Measurements from ENCODE around the gene AATK.

Gene AATK

GRCh38 chr17:81165246-81166032 lies 582 bp downstream of the AATK start, which contains the start of gene PVALEF:
Gene PVALEF, plus strand, starts transcription at chr17:81165507. Its CDS starts 15,720 bp downstream, at chr17:81181227.
- H3K4me3 Mint-ChIP-seq = peak within 1 kb of the TSS; percentile 37
- H3K9me3 Mint-ChIP-seq = no peaks in the 10 kb centered on the region
- H3K27me3 Mint-ChIP-seq = peaks cover 11% of the 10 kb centered on the region
- H3K27ac Mint-ChIP-seq = no peak within 1 kb of the TSS
- no peaks in the 10 kb centered on the region for H3K4me1 Mint-ChIP-seq
- DNase-seq (ENCODE audit: low spot score in 2 of 2) = no peak
- H3K36me3 Mint-ChIP-seq = no peaks in the 10 kb centered on the region
- ATAC-seq (ENCODE audit: low read depth) = peak; percentile 14

DNA sequence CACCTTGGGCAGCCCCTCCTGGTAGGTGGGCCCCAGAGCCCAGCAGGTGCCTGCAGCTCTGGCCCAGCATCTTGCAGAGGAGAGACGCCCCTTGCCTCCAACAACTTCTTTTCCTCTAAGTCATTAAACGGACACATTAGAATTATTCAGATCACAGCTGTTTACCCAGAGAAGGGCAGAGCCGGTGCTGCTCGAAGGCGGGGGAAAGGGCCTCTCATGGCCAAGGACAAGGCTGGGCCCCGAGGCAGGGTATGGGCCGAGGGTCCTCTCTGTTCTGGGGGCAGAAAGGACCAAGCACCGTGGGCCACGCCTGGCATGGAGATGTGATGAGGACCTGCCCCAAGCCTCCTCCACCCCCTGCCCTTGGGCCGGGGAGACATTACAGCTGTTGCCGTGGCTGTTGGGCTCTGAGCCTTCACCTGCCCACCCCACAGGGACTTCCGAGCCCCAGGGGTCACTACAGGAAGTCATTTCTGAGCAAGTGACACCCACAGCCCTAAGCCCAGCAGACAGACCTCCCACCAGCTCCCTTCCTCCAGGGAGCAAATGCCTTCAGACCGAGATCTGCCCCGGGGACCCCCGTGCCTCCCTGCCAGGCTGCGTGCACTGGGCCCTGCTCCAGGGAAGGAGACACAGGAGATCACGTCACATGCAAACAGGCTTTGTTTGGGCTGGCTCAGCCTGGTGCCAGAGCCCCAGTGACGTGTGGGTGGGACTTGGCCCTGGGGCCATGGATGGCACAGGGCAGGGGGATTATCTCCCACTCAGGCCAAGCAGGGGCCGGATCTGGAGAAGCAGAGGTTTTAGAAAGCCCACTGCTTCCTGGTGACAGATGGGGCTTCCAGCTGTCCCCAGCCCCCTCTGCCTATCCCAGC lies 1.4 kb downstream of the AATK start:
- DNase-seq (ENCODE audit: low spot score in 2 of 2) = no peak

GRCh38 chr17:81163703-81164370 lies 2.2 kb downstream of the AATK start:
- no peaks in the 10 kb centered on the region for H3K4me1 Mint-ChIP-seq
- H3K36me3 Mint-ChIP-seq = no peaks in the 10 kb centered on the region
- H3K27ac Mint-ChIP-seq = no peak overlapping the region
- no peaks in the 10 kb centered on the region for H3K9me3 Mint-ChIP-seq
- no peak overlapping the region for H3K4me3 Mint-ChIP-seq
- no peak for DNase-seq (ENCODE audit: low spot score in 2 of 2)
- ATAC-seq (ENCODE audit: low read depth) = no peak
- peaks cover 14% of the 10 kb centered on the region for H3K27me3 Mint-ChIP-seq

More for the DNA sequence above, 1.4 kb downstream of the AATK start:
- Mint-ChIP-seq H3K36me3 (no peaks in the 10 kb centered on the region), H3K27ac (no peak overlapping the region), H3K4me1 (no peaks in the 10 kb centered on the region), H3K27me3 (peaks cover 11% of the 10 kb centered on the region), H3K4me3 (no peak overlapping the region), H3K9me3 (no peaks in the 10 kb centered on the region)
- no peak for ATAC-seq (ENCODE audit: low read depth)

GRCh38 chr17:81163051-81163695 lies 2.8 kb downstream of the AATK start:
- no peak overlapping the region for H3K27ac Mint-ChIP-seq

GRCh38 chr17:81162491-81162890 lies 3.5 kb downstream of the AATK start:
- ATAC-seq (ENCODE audit: low read depth) = no peak
- H3K4me1 Mint-ChIP-seq = no peaks in the 10 kb centered on the region
- no peaks in the 10 kb centered on the region for H3K36me3 Mint-ChIP-seq
- peaks cover 16% of the 10 kb centered on the region for H3K27me3 Mint-ChIP-seq
- no peaks in the 10 kb centered on the region for H3K9me3 Mint-ChIP-seq
- H3K27ac Mint-ChIP-seq = no peak overlapping the region
- no peak overlapping the region for H3K4me3 Mint-ChIP-seq
- no peak for DNase-seq (ENCODE audit: low spot score in 2 of 2)

More at GRCh38 chr17:81163051-81163695, 2.8 kb downstream of the AATK start:
- no peaks in the 10 kb centered on the region for H3K9me3 Mint-ChIP-seq
- no peaks in the 10 kb centered on the region for H3K36me3 Mint-ChIP-seq
- no peaks in the 10 kb centered on the region for H3K4me1 Mint-ChIP-seq
- ATAC-seq (ENCODE audit: low read depth) (no peak), DNase-seq (ENCODE audit: low spot score in 2 of 2) (no peak)
- H3K27me3 Mint-ChIP-seq = peaks cover 14% of the 10 kb centered on the region
- H3K4me3 Mint-ChIP-seq = no peak overlapping the region

DNA sequence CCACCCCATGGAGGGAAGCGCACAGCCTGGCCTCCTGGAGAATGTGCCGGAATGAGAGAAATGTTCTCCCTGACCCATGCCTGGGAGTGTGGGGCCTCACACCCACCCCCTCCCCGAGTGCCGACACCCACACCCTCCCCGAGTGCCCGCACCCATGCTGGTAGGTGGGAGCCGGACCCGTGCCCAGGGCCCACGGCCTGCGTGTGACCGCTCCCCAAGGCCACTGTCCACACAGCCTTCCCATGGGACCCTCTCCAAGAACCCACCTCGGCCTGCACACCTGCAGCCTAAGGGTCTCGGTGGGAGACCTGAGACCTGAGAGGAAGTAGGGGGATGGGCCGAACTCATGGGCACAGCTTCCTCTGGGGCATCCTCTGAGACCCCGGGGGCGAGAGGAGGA lies 4.0 kb downstream of the AATK start:
- no peaks in the 10 kb centered on the region for H3K9me3 Mint-ChIP-seq
- H3K36me3 Mint-ChIP-seq = no peaks in the 10 kb centered on the region
- peaks cover 16% of the 10 kb centered on the region for H3K27me3 Mint-ChIP-seq
- no peak overlapping the region for H3K4me3 Mint-ChIP-seq
- ATAC-seq (ENCODE audit: low read depth) (no peak), DNase-seq (ENCODE audit: low spot score in 2 of 2) (no peak)
- no peak overlapping the region for H3K27ac Mint-ChIP-seq
- H3K4me1 Mint-ChIP-seq = no peaks in the 10 kb centered on the region

GRCh38 chr17:81161536-81161935 lies 4.5 kb downstream of the AATK start:
- ATAC-seq (ENCODE audit: low read depth) (no peak), DNase-seq (ENCODE audit: low spot score in 2 of 2) (no peak)
- Mint-ChIP-seq H3K4me1 (no peaks in the 10 kb centered on the region), H3K27me3 (peaks cover 16% of the 10 kb centered on the region), H3K4me3 (no peak overlapping the region), H3K9me3 (no peaks in the 10 kb centered on the region), H3K36me3 (no peaks in the 10 kb centered on the region), H3K27ac (no peak overlapping the region)

- H3K4me3 Mint-ChIP-seq = no peak overlapping the region
- H3K27ac Mint-ChIP-seq = no peak overlapping the region
- H3K4me1 Mint-ChIP-seq = no peaks in the 10 kb centered on the region
- no peaks in the 10 kb centered on the region for H3K36me3 Mint-ChIP-seq
- H3K27me3 Mint-ChIP-seq = peaks cover 16% of the 10 kb centered on the region
- no peaks in the 10 kb centered on the region for H3K9me3 Mint-ChIP-seq
- ATAC-seq (ENCODE audit: low read depth) (no peak), DNase-seq (ENCODE audit: low spot score in 2 of 2) (no peak)
These were observed 5.1 kb downstream of the AATK start for GRCh38 chr17:81160747-81161453.

GRCh38 chr17:81160306-81160705 lies 5.7 kb downstream of the AATK start:
- ATAC-seq (ENCODE audit: low read depth) = peak; percentile 26
- no peaks in the 10 kb centered on the region for H3K9me3 Mint-ChIP-seq
- H3K4me1 Mint-ChIP-seq = no peaks in the 10 kb centered on the region
- H3K27me3 Mint-ChIP-seq = peaks cover 16% of the 10 kb centered on the region
- peak overlapping the region; percentile 32 for H3K4me3 Mint-ChIP-seq
- H3K27ac Mint-ChIP-seq = no peak overlapping the region
- DNase-seq (ENCODE audit: low spot score in 2 of 2) = no peak
- H3K36me3 Mint-ChIP-seq = no peaks in the 10 kb centered on the region

DNA sequence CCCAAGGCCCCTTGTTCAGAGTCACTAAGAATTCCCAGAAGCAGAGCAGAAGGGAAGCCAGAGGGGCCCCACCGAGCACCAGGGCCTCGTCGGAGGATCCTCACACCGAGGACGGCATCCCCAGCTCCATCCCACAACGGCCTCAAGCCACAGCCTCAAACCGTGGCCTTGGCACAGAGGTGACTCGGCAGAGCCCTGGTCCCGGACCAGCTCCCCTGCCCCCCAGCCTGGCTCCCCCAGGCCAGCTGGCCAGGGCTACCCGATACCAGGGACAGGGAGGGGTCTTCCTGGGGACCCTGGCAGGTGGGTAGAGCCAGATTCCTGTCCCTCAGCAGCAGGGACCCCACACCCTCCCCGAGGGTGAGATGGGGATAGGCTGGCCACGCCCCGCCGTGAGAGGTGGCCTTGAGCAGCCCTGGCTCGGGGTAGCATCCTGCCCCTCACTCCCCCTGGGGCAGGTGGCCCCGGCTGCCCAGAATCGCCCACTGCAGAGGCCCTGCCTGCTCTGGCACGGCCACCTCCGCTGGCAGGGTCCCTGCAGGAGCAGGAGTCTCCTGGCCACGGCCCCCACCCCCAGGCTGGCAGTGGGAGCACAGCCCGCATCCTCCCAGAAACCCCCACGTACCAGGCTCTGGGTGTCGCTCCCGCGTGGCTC lies 6.3 kb downstream of the AATK start:
- Mint-ChIP-seq H3K4me3 (no peak overlapping the region), H3K27me3 (peaks cover 16% of the 10 kb centered on the region), H3K36me3 (no peaks in the 10 kb centered on the region), H3K9me3 (no peaks in the 10 kb centered on the region), H3K4me1 (no peaks in the 10 kb centered on the region), H3K27ac (no peak overlapping the region)
- no peak for ATAC-seq (ENCODE audit: low read depth)
- DNase-seq (ENCODE audit: low spot score in 2 of 2) = no peak

GRCh38 chr17:81158688-81159590 lies 7.1 kb downstream of the AATK start:
- no peaks in the 10 kb centered on the region for H3K9me3 Mint-ChIP-seq
- no peak for DNase-seq (ENCODE audit: low spot score in 2 of 2)
- no peaks in the 10 kb centered on the region for H3K36me3 Mint-ChIP-seq
- ATAC-seq (ENCODE audit: low read depth) = no peak
- H3K4me3 Mint-ChIP-seq = no peak overlapping the region
- H3K27me3 Mint-ChIP-seq = peaks cover 13% of the 10 kb centered on the region
- no peak overlapping the region for H3K27ac Mint-ChIP-seq
- no peaks in the 10 kb centered on the region for H3K4me1 Mint-ChIP-seq

Data from memory B cell (primary cell).